Tibial nerve (tissue), 4 donors: ENCODE data around the gene TMPRSS11F. TPM values are rescaled to one million over a fixed set of nuclear protein-coding genes. Genes with fewer than 3 reads are reported as not detected.

Source experiments
- DNase-seq, 2 donors: peaks; one replicate each; pipeline ENCODE4 v3.0.0-alpha.2; 2019; ENCODE audit warnings: low spot score in 2 of 2
- H3K27ac ChIP-seq, 4 donors: fragments of 200-600 bp; sonication (generic) in 3 of 4; one replicate each; pipeline ENCODE4 v1.5.1; 2017 to 2019; ENCODE audit warnings: mild to moderate bottlenecking in 1 of 4
- H3K27me3 ChIP-seq, 2 donors: fragments of 200-600 bp; sonication (generic) in 1 of 2; one replicate each; pipeline versions ENCODE4 v1.5.1 to v1.6.0; 2017 to 2019
- H3K36me3 ChIP-seq, 3 donors: fragments of 200-600 bp; sonication (generic); one replicate each; pipeline ENCODE4 v1.5.1; 2018 to 2019
- H3K4me1 ChIP-seq, 4 donors: fragments of 200-600 bp; sonication (generic) in 3 of 4; one replicate each; pipeline ENCODE4 v1.5.1; 2017 to 2019
- H3K4me3 ChIP-seq, 4 donors: fragments of 200-600 bp; sonication (generic) in 3 of 4; one replicate each; pipeline ENCODE4 v1.5.1; 2017 to 2019; ENCODE audit warnings: mild to moderate bottlenecking in 1 of 4, moderate library complexity in 1 of 4
- H3K9me3 ChIP-seq, 4 donors: fragments of 200-600 bp; sonication (generic) in 3 of 4; one replicate each; pipeline ENCODE4 v1.5.1; 2017 to 2019
- CTCF ChIP-seq, 5 experiments: fragments of 200-600 bp in 3 of 5; fragments of 450-650 bp in 2 of 5; sonication (generic) in 3 of 5; IDR thresholded peaks; one replicate each; pipeline ENCODE4 v1.5.1; 2016 to 2019; ENCODE audit warnings: antibody characterized with exemption in 5 of 5, mild to moderate bottlenecking in 3 of 5, moderate library complexity in 2 of 5
- EP300 ChIP-seq, 2 donors: sonication (generic); formaldehyde crosslinking; IDR thresholded peaks; one replicate each; pipeline ENCODE4 v1.6.1; 2017; ENCODE audit warnings: antibody characterized with exemption in 2 of 2, mild to moderate bottlenecking in 1 of 2
- POLR2A ChIP-seq, 2 donors: fragments of 450-650 bp; IDR thresholded peaks; one replicate each; pipeline ENCODE4 v1.6.1; 2017; ENCODE audit warnings: antibody characterized with exemption in 2 of 2, mild to moderate bottlenecking in 2 of 2, moderate library complexity in 2 of 2
- WGBS, 2 donors: methylation state at CpG; one replicate each; pipeline ENCODE4 v1.1.5; 2018; 5-methylcytosine and 5-hydroxymethylcytosine counted together
- total RNA-seq, 4 donors: library from RNA; depleted of rRNA; stranded (reverse); fragments of >200 nt; gene quantifications; one replicate each; pipeline ENCODE4 v1.1.0, GENCODE V29; 2016

TMPRSS11F gene
- total RNA-seq, 4 donors from 2014 or later = not detected

GRCh38 chr4:68167706-68168105, 38.0 kb upstream of the TMPRSS11F start:
- Histone ChIP-seq H3K4me3 (no peak overlapping the region), H3K4me1 (no peaks in the 10 kb centered on the region), H3K27me3 (no peaks in the 10 kb centered on the region), H3K9me3 (no peaks in the 10 kb centered on the region), H3K27ac (no peak overlapping the region), H3K36me3 (no peaks in the 10 kb centered on the region)
- TF ChIP-seq EP300 (IDR thresholded peaks at IDR 0.05) = no peak
- no peak for TF ChIP-seq POLR2A (IDR thresholded peaks at IDR 0.05)
- no peak for TF ChIP-seq CTCF (IDR thresholded peaks at IDR 0.05)
- DNase-seq = no peak
- WGBS, 2 donors = 90 to 91% methylated on average over 3 of the region's 3 CpGs

GRCh38 chr4:68167166-68167565, 37.5 kb upstream of the TMPRSS11F start:
- Histone ChIP-seq H3K4me1 (no peaks in the 10 kb centered on the region), H3K36me3 (no peaks in the 10 kb centered on the region), H3K4me3 (no peak overlapping the region), H3K9me3 (no peaks in the 10 kb centered on the region), H3K27me3 (no peaks in the 10 kb centered on the region), H3K27ac (no peak overlapping the region)
- no peak for DNase-seq
- 54 to 61% methylated on average over 2 of the region's 2 CpGs for WGBS, 2 donors
- TF ChIP-seq POLR2A (IDR thresholded peaks at IDR 0.05) (no peak), EP300 (IDR thresholded peaks at IDR 0.05) (no peak)

- DNase-seq = no peak
- Histone ChIP-seq H3K4me3 (no peak overlapping the region), H3K27me3 (no peaks in the 10 kb centered on the region), H3K36me3 (no peaks in the 10 kb centered on the region), H3K9me3 (no peaks in the 10 kb centered on the region), H3K4me1 (no peaks in the 10 kb centered on the region), H3K27ac (no peak overlapping the region)
- TF ChIP-seq CTCF (IDR thresholded peaks at IDR 0.05) (no peak), EP300 (IDR thresholded peaks at IDR 0.05) (no peak), POLR2A (IDR thresholded peaks at IDR 0.05) (no peak)
- 84 to 93% methylated on average over 1 of the region's 1 CpG for WGBS, 2 donors
These were observed 34.1 kb upstream of the TMPRSS11F start for GRCh38 chr4:68163754-68164153.

- WGBS, 2 donors = 56 to 65% methylated on average over 4 of the region's 4 CpGs
- H3K27ac ChIP-seq = no peak overlapping the region
- TF ChIP-seq EP300 (IDR thresholded peaks at IDR 0.05) = no peak
- no peak for TF ChIP-seq CTCF (IDR thresholded peaks at IDR 0.05)
- TF ChIP-seq POLR2A (IDR thresholded peaks at IDR 0.05) = no peak
- no peaks in the 10 kb centered on the region for H3K4me1 ChIP-seq
- H3K9me3 ChIP-seq = no peaks in the 10 kb centered on the region
- no peak for DNase-seq
- no peaks in the 10 kb centered on the region for H3K36me3 ChIP-seq
- no peak overlapping the region for H3K4me3 ChIP-seq
- H3K27me3 ChIP-seq = no peaks in the 10 kb centered on the region
These were observed 32.5 kb upstream of the TMPRSS11F start for GRCh38 chr4:68162196-68162595.

- TF ChIP-seq POLR2A (IDR thresholded peaks at IDR 0.05) = no peak
- no peak for TF ChIP-seq CTCF (IDR thresholded peaks at IDR 0.05)
- TF ChIP-seq EP300 (IDR thresholded peaks at IDR 0.05) = no peak
- Histone ChIP-seq H3K4me1 (no peaks in the 10 kb centered on the region), H3K27ac (no peak overlapping the region), H3K36me3 (no peaks in the 10 kb centered on the region), H3K27me3 (no peaks in the 10 kb centered on the region), H3K4me3 (no peak overlapping the region), H3K9me3 (peaks cover 0 to 3% (median 0%) of the 10 kb centered on the region in 4 donors)
- 53 to 54% methylated on average over 2 of the region's 2 CpGs for WGBS, 2 donors
- no peak for DNase-seq
These were observed 22.7 kb upstream of the TMPRSS11F start for GRCh38 chr4:68152411-68152810.
